MV-4-11 (cell line): ENCODE data around the gene SORT1.
A peak's percentile ranks its signal among the peaks of the same experiment; 100 is the strongest.
"Not testable (repeated sequence)": the region's sequence is repeated elsewhere in the genome, so short reads cannot be mapped to it uniquely, and the experiment has no call there.

Source experiments
- DNase-seq: peaks from one replicate; lab custom pipeline; 2025; lab: John Stamatoyannopoulos, UW

The SORT1 gene

DNA sequence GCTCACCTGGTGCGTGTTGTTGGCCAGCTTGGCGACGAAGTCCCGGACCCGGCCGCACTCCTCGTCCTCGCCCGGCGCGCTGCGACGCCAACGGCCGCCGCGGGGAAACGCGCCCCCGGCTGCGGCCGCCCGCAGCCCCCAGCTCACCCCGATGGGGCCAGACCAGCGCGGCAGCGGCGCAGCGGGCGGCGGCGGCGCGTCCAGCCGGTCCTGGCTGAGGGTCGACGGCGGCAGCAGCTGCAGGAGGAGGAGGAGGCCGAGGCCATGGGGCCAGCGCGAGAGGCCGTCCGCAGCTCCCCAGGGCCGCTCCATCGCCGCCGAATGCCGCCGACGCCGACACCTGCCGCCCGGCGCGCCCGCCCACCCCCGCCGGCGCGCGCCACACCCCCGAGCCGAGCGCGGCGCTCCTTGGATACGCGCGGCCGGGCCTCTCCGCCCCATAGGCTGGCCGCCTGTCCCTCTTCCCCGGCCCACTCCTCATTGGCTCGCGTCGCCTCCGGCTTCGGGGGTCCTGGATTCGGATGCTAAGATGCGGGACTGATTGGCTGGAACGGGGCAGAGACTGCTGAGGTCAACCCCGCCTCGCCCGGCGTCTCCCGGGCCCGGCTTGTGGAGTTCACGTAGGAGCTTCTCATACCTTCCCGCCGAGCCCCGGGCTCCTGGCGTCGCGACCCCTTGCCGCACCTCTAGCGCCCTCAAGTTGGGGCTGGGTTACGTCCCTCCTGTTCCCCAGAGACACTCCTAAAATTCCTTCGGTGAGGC lies at the start of gene SORT1:
TSS of gene SORT1 (minus strand) at position 338 of the 762 bp plus-strand sequence. CDS start at position 312, 26 bp downstream.
- no peak for DNase-seq

DNA sequence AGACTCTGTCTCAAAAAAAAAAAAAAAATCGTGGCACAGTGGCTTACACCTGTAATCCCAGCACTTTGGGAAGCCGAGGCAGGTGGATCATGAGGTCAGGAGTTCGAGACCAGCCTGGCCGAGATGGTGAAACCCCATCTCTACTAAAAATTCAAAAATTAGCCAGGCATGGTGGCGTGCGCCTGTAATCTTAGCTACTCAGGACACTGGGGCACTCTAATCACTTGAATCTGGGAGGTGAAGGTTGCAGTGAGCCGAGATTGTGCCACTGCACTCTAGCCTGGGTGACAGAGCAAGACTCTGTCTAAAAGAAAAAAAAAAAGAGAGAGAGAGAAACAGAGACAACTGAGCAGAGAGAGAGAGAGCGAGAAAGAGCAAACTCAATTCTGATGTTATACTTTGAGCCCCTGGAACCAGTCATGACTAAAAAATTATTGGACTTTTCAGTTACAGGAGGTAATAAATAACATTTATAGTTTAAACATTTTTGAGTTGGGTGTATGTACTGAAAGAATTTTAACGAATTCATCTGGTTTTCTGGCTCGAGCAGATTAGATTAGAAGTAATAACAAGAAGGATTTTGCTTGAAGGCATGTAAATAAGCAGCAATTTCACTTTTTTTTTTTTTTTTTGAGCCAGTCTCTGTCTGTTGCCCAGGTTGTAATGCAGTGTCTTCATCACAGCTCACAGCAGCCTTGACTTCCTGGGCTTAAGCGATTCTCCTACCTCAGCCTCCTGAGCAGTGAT lies 48.4 kb upstream of the SORT1 start:
- not testable (repeated sequence) for DNase-seq

DNA sequence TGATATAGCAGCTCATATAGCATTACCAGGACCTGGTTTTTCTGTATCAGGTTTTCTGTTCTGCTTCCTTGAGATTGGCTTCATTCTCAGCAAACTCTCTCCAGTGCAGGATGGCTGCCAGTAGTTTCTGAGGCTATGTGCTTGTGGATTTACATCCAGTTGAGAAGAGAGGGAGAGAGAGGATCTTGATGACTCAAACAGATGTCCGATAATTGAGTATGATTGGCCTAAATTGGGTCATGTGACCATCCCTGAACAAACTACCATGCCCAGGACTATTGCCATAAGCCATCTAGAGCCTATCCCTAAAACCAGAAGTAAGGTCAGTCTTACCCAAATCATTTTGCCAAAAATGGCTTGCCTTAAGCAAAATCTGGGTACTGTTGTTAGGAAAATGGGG lies 46.6 kb upstream of the SORT1 start:
- no peak for DNase-seq

DNA sequence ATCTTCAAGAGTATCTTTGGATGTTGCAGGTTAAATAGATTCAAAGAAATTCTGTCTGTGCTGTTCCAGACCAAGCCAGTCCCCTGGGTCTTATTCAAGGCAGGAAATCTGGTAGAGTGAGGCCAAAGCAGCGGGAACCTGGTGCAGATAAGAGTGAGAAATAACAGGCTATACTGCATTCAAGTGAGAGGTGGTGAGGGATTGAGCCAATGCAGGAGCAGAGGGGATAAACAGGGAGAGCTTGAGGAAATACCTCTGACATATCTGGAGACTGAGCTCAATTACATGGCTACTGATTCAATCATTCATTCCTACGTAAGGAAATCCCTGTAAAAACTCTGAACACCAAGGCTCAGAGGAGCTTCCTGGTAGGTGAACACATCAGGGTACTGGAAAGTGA lies 45.8 kb upstream of the SORT1 start:
- DNase-seq = no peak

DNA sequence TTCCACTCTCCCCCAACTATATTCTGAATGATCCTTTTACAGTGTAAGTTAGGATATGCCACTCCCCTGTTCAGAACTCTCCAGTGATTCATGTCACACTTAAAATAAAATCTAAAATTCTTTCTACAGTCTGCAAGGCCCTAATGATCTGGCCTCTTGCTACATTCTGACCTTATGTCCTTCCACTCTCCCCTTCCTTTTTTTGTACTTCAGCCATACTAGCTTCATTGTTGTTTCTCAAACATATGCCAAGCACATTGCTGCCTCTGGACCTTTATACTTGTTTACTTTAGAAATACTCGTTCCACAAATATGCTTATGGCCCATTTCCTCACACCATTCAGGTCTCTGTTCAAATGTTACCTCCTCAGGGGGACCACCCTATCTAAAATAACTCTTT lies 43.4 kb upstream of the SORT1 start:
- no peak for DNase-seq

DNA sequence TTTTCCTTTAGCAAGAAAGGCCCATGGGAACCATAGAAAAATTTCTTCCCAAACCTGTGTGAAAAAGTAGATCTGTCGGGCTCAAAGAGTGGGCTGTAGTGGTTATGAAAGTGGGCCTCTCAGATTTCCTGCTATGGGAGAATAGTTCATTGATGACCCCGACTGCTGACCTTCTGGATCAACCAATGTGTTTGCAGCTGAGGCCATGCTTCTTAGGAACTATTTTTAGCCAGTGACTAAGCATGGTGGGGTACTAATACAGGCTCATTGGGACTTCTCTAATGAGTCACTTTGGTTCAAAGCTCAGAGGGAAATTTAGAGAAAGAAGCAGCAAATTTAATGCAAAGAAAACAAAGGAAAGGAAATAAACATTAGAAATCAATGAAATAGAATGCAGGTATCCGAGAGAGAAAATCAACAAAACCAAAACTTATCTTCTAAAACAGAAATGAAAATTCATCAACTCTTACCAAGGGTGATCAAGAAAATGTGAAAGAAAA lies 41.1 kb upstream of the SORT1 start:
- DNase-seq = peak; percentile 77

DNA sequence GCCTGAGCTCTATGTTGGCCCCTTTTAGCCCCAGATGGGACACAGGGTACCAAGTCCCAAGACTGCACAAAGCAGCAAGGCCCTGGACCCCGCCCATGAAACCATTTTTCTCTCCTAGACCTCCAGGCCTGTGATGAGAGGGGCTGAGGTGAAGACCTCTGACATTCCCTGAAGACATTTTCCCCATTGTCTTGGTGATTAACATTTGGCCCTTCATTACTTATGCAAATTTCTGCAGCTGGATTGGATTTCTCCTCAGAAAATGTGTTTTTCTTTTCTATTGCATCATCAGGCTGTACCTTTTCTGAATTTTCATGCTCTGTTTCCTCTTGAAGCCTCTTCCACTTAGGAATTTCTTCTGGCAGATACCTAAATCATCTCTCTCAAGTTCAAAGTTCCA lies 36.8 kb upstream of the SORT1 start:
- DNase-seq = no peak

DNA sequence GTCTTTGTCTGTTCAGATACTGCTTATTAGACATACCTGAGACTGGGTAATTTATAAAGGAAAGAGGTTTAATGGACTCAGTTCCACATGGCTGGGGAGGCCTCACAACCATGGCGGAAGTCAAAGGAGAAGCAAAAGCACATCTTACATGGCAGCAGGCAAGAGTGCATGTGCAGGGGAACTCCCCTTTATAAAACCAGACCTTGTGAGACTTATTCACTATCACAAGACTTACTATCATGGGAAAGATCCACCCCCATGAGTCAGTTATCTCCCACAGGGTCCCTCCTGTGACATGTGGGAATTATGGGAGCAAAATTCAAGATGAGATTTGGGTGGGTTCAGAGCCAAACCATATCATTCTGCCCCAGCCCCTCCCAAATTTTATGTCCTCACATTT lies 35.6 kb upstream of the SORT1 start:
- DNase-seq = no peak

DNA sequence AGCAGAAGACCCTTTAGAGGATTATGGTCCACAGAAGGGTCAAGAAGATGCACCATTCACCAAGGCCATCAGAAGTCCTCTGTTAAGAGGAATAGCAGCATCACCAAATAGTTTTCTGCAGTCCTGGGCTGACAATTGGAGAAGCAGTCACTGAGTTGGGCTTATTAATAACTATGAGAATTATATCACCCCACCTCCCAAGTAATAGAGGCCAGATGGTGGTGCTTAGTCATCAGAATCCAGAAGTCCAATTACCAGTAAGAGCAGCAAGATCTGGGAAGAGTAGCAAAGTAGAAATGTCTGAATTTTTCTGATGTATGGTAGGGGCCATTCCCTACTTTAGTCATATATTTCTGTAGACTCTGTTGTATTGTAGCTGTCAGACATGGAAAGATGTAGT lies 34.6 kb upstream of the SORT1 start:
- DNase-seq = no peak

DNA sequence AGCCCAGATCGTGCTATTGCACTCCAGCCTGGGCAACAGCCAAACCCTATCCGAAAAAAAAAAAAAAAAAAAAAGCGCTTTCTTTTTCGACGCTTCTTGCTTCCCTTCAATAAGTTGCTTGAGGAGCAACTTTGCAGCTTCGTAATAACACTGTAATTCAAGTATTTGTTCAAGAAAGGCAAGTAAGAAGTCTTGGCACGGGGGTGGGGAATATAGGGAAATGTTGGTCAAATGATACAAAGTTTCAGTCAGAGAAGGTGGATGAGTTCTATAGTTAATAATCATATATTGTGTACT lies 29.4 kb upstream of the SORT1 start:
- no peak for DNase-seq

DNA sequence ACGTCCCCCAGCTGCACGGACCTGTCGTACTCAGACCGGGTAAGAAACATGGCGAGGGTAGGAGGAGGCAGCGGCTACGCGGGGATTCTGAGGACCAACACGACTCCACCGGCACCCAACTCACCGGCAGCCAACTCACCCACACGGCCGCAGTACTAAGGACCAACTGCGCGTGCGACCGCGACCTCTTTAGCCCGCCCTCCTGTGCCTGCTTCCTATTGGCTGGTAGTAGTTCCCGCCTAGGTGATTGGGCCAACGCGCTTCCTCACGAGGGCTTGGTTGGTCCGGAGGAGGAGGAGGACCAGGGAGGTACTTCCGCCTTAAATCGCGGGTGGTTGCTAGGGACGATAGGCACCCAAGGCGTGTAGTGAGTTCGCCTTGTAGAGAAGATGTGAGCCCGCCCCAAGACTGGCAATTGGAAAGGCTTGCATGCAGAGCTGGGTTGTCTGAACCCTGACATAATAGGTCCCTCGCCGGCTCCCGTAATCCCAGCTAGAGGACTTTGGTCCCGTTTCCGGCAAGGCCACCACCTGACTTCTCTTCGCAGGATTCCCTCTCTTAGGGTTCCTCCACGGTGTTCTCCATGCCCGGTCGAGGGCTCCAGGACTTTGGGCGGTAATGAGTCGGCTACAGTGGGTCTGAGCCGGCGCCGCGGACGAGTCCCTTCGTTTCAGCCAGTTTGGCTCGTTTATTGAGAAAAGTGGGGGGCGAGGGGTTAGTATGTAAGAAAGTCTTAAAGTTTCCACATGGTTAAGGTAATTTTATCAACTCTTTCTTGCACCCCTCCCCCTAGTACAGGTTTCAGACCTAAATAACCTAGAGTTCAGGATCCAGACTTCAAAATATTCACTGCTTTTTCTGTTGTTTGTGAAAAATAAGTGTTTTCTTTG lies 28.8 kb upstream of the SORT1 start, which contains the start of gene PSMA5:
TSS of gene PSMA5 (minus strand) at position 168 of the 890 bp plus-strand sequence. CDS start at position 50, 118 bp downstream.
- DNase-seq = peak; percentile 99

DNA sequence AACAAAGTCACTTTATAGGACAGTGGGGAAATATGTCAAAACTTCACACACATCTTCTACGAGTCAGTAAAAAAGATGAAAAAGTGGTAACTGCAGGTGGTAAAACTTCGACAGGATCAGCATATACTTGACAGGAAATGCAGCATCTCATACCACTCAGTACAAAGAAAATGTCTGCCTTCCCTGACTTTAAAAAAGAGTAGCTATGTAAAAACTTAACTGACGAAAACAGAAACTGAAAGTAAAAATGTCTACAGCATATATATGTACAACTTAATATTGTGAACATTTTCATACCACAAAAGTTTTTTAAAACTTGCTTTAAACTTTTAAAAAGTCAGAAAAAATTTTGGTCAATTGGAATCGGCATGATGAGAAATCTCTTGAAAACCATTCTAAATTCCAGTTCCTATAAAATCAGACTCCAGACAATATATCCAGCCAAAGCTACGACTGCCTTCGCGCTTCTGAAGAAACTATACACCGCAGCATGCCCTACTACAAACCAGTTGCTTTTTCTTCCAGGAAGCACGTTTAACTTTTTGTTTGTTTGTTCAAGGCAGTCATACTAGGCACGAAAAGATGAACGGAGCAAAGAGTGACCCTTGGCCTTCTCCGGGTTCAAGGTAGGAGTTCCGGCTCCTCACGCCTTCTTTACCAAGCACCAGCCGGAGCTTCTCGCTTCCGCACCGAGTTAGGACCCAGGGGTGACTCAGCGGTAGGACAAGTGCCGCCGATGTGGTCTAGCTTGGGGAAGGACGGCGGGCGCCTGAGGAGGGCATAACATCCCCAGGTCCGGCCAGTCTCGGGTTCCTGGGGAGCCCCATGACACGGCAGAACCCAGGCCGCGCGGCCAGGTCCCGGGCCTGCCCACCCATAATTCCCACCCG lies 27.9 kb upstream of the SORT1 start:
- peak; percentile 66 for DNase-seq

DNA sequence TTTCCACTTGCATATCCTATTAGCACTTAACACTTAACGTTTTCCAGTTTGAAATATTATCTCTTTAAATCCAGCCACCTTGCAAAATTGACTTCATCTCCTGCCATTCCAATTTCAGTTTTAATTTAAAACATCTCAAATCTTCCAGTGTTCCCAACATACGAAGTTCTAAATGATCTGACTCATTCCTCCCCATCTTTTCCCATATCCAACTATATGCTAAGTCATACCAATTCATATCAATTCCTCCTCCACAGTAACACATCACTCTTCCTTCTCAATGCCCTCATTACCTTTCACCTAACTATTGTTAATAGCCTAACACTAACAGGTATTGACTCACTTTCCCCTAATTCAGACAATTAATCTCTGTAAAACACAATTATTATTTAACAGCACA lies 25.8 kb upstream of the SORT1 start:
- DNase-seq = no peak

DNA sequence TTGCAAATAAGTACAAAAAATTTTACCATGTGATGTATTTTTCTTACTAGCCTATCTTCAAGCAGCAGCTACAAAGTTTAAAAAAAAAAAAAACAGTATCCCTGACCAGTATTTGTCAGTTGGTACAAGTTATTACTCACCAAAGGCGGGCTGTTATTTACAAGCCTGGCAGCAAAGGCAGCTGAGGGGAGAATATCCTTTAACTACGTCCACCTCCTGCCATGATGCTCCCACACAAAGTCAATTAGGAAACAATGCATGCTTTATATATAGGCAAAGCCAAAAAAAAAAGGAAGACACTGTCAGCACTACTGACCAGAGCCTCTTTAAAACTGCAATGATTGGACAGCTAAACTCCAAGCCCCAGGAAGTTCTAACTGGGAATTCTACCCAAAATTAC lies 14.8 kb upstream of the SORT1 start:
- no peak for DNase-seq

DNA sequence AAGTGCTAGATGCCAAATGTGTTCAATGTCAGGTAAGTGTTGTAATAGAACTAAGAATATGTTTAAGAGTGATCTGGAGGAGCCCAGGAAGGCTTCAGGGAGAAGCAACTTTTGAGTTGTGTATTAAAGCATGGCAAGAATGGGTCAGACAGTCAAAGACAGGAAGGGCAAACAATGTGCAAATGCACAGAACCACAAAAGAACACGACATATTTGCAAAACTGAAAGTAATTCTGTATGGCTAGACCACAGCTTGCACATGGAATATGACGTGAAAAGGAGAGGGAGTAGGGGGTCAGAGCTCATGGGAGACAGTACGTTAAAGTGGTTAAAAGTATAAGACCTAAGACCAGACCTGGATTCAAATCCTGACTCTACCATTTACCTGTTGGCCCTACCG lies 7.1 kb upstream of the SORT1 start:
- peak; percentile 25 for DNase-seq

DNA sequence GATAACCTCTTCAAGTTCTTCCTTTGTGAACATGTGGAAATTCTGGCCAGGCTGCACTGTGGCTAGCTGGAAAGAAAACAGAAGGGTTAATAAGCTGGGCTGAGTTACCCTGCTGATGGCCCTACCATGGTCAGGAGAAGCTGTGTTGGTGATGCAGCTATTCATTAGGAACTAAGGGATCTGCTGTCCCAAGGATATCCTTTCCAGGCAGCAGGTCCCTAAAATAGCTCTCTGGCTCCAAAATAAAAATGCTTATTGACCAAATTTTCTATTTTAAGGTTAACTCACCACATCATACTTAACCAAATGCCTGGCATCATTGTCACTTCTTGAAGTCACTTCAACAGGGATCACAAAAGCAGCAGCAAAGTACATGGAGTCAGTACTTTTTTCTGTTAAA lies 4.3 kb upstream of the SORT1 start:
- DNase-seq = no peak

DNA sequence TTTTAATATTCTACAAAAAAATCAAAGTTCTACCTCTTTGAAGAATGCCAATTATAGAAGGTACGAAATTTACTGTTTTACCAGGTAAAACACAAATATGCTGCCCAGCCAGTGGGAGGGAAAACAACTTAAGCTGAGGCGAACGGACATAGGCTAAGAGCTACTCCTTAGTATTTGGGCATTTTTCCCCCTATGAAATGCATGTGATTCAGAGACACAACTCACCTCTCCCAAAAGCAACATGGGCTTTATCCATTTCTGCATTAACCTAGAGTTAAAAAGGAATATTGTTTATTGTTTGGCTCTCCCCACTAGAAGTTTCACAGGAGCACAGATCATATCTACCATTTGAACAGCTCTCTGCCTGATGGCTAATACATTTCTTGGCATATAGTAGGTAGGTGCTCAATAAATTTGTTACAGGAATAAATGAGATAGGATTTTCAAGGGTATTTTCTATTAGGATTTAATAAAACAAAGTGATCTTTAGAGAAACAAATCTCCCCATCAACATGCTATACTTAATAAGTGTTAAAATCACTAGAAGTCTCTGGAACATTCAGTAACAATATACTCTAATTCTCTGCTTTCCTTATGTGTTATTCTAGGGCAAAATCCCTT lies 2.4 kb upstream of the SORT1 start:
- DNase-seq = no peak

DNA sequence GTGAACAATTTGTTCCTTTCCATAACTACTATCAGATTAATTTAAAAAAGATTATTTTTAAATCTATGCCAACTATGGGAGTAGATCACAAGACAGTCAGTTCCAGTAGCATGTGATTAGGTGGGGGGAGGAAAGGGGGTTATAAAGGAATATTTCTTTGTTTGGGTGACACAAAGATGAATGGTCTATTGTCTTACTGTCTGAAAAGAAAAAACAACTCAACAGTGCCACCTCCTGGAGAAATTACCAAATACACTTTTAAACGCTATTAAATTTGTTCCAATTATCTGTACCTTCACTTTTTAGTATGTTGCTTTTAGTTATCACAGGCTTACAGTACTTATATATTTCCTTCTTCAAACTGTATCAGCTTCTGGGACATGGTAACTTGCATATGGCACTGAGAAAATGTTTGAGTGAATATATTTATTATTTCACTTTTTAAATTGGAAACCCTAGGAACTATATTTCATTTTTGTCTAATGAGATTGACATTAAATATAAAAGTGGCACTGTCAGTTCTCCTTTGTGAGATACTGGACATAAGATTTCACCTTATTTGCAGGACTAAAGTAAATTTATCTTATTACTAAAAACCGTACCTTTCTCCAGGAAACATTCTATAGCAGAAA lies 1.7 kb upstream of the SORT1 start:
- DNase-seq = peak; percentile 18

DNA sequence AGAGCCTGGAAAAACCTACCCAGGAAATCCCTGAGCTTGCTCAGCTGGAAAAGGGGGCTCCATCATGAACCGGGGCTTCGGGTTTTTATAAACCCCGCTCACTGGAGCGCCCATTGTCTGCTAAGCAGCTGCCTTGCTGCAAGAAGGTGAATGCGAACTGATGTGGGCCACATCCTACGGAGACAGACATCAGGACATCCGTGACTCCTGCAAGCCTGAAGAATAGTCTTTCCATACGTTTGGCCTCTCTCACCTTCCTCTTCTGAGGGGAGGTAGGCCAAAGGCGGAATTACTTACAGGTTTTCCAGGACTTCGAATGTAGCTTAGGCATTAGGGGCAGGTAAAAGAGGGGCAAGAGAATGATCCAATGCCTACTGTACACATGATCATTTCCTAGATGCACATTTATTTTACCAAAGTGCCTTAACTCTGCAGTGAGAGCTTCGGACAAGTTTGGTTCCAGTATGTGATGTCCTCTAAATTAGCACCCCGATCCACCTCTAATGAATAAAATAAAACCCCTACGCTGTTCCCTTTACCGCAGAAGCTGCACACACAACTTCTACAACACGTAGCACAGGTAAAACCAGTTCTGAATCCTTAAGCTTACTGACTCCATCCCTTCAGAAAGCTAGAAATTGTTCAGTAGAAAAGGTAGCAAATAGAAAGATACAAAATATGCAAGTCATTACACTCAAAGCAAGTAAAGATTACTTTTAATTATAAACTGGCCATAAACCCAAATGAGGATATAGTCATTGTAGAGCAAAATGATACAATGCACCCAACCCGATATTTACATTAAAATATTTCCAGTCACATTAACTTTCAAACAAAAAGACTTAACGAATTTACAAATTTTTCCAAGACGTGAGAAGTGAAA lies 866 bp upstream of the SORT1 start:
- no peak for DNase-seq
